ENCODE measurements around the gene HLA-E. TPM values are rescaled to one million over a fixed set of nuclear protein-coding genes. Genes with fewer than 3 reads are reported as not detected.
"Not testable (repeated sequence)": the region's sequence is repeated elsewhere in the genome, so short reads cannot be mapped to it uniquely, and the experiment has no call there.

HLA-E gene
- total RNA-seq, 1 donor from 2014 or later, result 170 TPM

- no peak overlapping the region for H3K27ac Mint-ChIP-seq (ENCODE audit: unreplicated experiment)
- no peaks in the 10 kb centered on the region for H3K36me3 Mint-ChIP-seq (ENCODE audit: unreplicated experiment)
- H3K27me3 Mint-ChIP-seq (ENCODE audit: unreplicated experiment), result peaks cover 13% of the 10 kb centered on the region
- H3K9me3 Mint-ChIP-seq (ENCODE audit: unreplicated experiment), result peaks cover 5% of the 10 kb centered on the region
- H3K4me1 Mint-ChIP-seq (ENCODE audit: unreplicated experiment), result peaks cover 7% of the 10 kb centered on the region
- no peak overlapping the region for H3K4me3 Mint-ChIP-seq (ENCODE audit: unreplicated experiment)
- no peak for DNase-seq (ENCODE audit: extremely low spot score, unreplicated experiment)
- no peak for TF ChIP-seq CTCF (IDR thresholded peaks at IDR 0.05)
Observed at GRCh38 chr6:30520522-30520921, 31.2 kb downstream of the HLA-E start.

- H3K27ac Mint-ChIP-seq (ENCODE audit: unreplicated experiment); H3K4me3 Mint-ChIP-seq (ENCODE audit: unreplicated experiment); H3K9me3 Mint-ChIP-seq (ENCODE audit: unreplicated experiment); H3K36me3 Mint-ChIP-seq (ENCODE audit: unreplicated experiment); DNase-seq (ENCODE audit: extremely low spot score, unreplicated experiment); H3K4me1 Mint-ChIP-seq (ENCODE audit: unreplicated experiment): not testable (repeated sequence)
- H3K27me3 Mint-ChIP-seq (ENCODE audit: unreplicated experiment), result peaks cover 13% of the 10 kb centered on the region
Observed at GRCh38 chr6:30521082-30521481, 31.8 kb downstream of the HLA-E start.

- not testable (repeated sequence) for H3K4me3 Mint-ChIP-seq (ENCODE audit: unreplicated experiment); H3K36me3 Mint-ChIP-seq (ENCODE audit: unreplicated experiment); DNase-seq (ENCODE audit: extremely low spot score, unreplicated experiment); H3K4me1 Mint-ChIP-seq (ENCODE audit: unreplicated experiment); H3K9me3 Mint-ChIP-seq (ENCODE audit: unreplicated experiment); H3K27ac Mint-ChIP-seq (ENCODE audit: unreplicated experiment)
- H3K27me3 Mint-ChIP-seq (ENCODE audit: unreplicated experiment), result peaks cover 13% of the 10 kb centered on the region
Observed at GRCh38 chr6:30521952-30522351, 32.6 kb downstream of the HLA-E start.

GRCh38 chr6:30526444-30526843 lies 37.1 kb downstream of the HLA-E start:
- not testable (repeated sequence) for H3K27ac Mint-ChIP-seq (ENCODE audit: unreplicated experiment); H3K9me3 Mint-ChIP-seq (ENCODE audit: unreplicated experiment); H3K4me1 Mint-ChIP-seq (ENCODE audit: unreplicated experiment); H3K4me3 Mint-ChIP-seq (ENCODE audit: unreplicated experiment); H3K36me3 Mint-ChIP-seq (ENCODE audit: unreplicated experiment); DNase-seq (ENCODE audit: extremely low spot score, unreplicated experiment)
- peaks cover 13% of the 10 kb centered on the region for H3K27me3 Mint-ChIP-seq (ENCODE audit: unreplicated experiment)

- not testable (repeated sequence) for H3K4me3 Mint-ChIP-seq (ENCODE audit: unreplicated experiment); H3K27me3 Mint-ChIP-seq (ENCODE audit: unreplicated experiment); DNase-seq (ENCODE audit: extremely low spot score, unreplicated experiment); H3K9me3 Mint-ChIP-seq (ENCODE audit: unreplicated experiment); H3K36me3 Mint-ChIP-seq (ENCODE audit: unreplicated experiment); H3K27ac Mint-ChIP-seq (ENCODE audit: unreplicated experiment)
- H3K4me1 Mint-ChIP-seq (ENCODE audit: unreplicated experiment), result peaks cover 12% of the 10 kb centered on the region
Observed at GRCh38 chr6:30529349-30529875, 40.1 kb downstream of the HLA-E start.

- Mint-ChIP-seq H3K27me3 (ENCODE audit: unreplicated experiment) (no peaks in the 10 kb centered on the region), H3K27ac (ENCODE audit: unreplicated experiment) (no peak overlapping the region), H3K9me3 (ENCODE audit: unreplicated experiment) (no peaks in the 10 kb centered on the region), H3K4me1 (ENCODE audit: unreplicated experiment) (peaks cover 12% of the 10 kb centered on the region), H3K36me3 (ENCODE audit: unreplicated experiment) (no peaks in the 10 kb centered on the region), H3K4me3 (ENCODE audit: unreplicated experiment) (no peak overlapping the region)
- DNase-seq (ENCODE audit: extremely low spot score, unreplicated experiment), result no peak
- TF ChIP-seq CTCF (IDR thresholded peaks at IDR 0.05), result no peak
Observed at GRCh38 chr6:30530014-30530413, 40.7 kb downstream of the HLA-E start.

GRCh38 chr6:30533460-30534294 lies 44.4 kb downstream of the HLA-E start:
- no peak for TF ChIP-seq CTCF (IDR thresholded peaks at IDR 0.05)
- Mint-ChIP-seq H3K4me1 (ENCODE audit: unreplicated experiment) (peaks cover 5% of the 10 kb centered on the region), H3K27me3 (ENCODE audit: unreplicated experiment) (no peaks in the 10 kb centered on the region), H3K27ac (ENCODE audit: unreplicated experiment) (no peak overlapping the region), H3K4me3 (ENCODE audit: unreplicated experiment) (no peak overlapping the region), H3K36me3 (ENCODE audit: unreplicated experiment) (no peaks in the 10 kb centered on the region), H3K9me3 (ENCODE audit: unreplicated experiment) (no peaks in the 10 kb centered on the region)
- no peak for DNase-seq (ENCODE audit: extremely low spot score, unreplicated experiment)

Measured in osteocyte (in vitro differentiated cells).